Muscle layer of colon (tissue), 2 donors: Measurements from ENCODE around the gene CXXC5.

Experiments
- H3K27ac ChIP-seq: one replicate; pipeline ENCODE4 v1.7.0; 2013; ENCODE audit warnings: low read depth, mild to moderate bottlenecking, low read length, moderate library complexity
- H3K27me3 ChIP-seq, 2 donors: one replicate each; pipeline ENCODE4 v1.7.0; 2013; ENCODE audit warnings: low read length in 2 of 2, mild to moderate bottlenecking in 2 of 2; ENCODE audit not compliant: insufficient read depth in 2 of 2, control insufficient read depth in 1 of 2
- H3K36me3 ChIP-seq: one replicate; pipeline ENCODE4 v1.7.0; 2013; ENCODE audit warnings: mild to moderate bottlenecking, low read length; ENCODE audit not compliant: insufficient read depth
- H3K4me1 ChIP-seq: one replicate; pipeline ENCODE4 v1.7.0; 2013; ENCODE audit warnings: mild to moderate bottlenecking, low read length; ENCODE audit not compliant: insufficient read depth
- H3K4me3 ChIP-seq, 2 donors: one replicate each; pipeline ENCODE4 v1.7.0; 2013; ENCODE audit warnings: low read length in 2 of 2, low read depth in 1 of 2, mild to moderate bottlenecking in 1 of 2, moderate library complexity in 1 of 2
- H3K9ac ChIP-seq: one replicate; pipeline ENCODE4 v1.7.0; 2013; ENCODE audit warnings: low read length
- H3K9me3 ChIP-seq: one replicate; pipeline ENCODE4 v1.7.0; 2013; ENCODE audit warnings: mild to moderate bottlenecking, low read length
- donor health status: abdominal sarcoma.
- donor health status: Adenocarcinoma of cecum.

CXXC5 gene

DNA sequence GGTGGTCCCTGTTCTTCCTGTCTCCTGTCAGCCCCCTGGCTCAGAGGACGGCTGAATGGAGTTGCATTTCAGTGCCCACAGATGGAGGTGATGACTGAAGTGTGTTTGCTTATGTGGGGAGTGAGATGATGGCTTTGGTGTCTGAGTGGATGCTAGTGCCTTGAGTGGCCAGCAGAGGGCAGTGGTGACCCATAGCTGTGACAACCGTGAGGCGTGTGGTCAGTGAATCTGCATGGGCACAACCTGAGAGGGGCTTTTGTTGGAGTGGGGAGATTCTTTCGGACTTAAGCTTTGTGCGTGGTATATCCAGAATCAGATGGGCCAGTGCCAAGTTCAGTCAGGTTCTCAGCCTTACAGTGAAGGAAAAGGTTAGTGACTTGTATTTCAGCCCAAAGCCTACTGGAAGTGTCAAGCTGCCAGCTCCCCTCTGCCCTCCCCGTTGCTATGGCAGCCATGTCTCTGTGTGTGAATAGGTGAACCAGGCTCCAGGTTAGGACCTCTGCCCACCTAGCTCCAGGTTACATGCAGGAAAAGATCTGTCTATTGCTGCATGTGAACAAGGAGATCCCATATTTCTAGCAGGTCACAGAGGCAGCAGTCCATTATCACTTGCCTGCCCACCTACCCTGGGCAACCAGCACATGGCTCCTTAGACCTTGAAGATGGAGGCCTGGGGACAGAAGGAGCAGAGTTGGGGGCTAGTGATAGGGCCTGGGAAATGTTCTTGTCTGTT, 14.7 kb upstream of the CXXC5 start:
- H3K36me3 ChIP-seq = peaks cover 5% of the 10 kb centered on the region
- peaks cover 31% of the 10 kb centered on the region for H3K4me1 ChIP-seq
- no peak overlapping the region for H3K4me3 ChIP-seq
- no peak overlapping the region for H3K9ac ChIP-seq
- no peak overlapping the region for H3K27ac ChIP-seq
- H3K27me3 ChIP-seq = no peaks in the 10 kb centered on the region
- no peaks in the 10 kb centered on the region for H3K9me3 ChIP-seq

DNA sequence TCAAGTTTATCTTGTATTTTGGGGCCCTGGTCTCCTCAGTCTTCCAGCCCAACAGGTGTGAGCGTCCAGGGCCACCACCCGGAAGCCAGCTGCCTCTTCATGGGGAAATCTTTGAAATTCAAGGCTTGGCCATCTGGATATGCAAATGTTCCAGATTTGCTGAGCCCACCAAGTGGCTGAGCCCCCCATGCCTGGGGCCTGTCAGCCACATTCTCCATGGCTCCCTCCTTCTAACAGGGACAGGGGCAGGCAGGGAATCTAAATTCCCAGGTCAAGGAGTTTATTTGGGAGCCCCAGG, 14.2 kb upstream of the CXXC5 start:
- no peaks in the 10 kb centered on the region for H3K9me3 ChIP-seq
- H3K27me3 ChIP-seq = no peaks in the 10 kb centered on the region
- H3K4me3 ChIP-seq = no peak overlapping the region
- peaks cover 36% of the 10 kb centered on the region for H3K4me1 ChIP-seq
- H3K27ac ChIP-seq = no peak overlapping the region
- H3K9ac ChIP-seq = no peak overlapping the region
- peaks cover under 1% of the 10 kb centered on the region for H3K36me3 ChIP-seq

DNA sequence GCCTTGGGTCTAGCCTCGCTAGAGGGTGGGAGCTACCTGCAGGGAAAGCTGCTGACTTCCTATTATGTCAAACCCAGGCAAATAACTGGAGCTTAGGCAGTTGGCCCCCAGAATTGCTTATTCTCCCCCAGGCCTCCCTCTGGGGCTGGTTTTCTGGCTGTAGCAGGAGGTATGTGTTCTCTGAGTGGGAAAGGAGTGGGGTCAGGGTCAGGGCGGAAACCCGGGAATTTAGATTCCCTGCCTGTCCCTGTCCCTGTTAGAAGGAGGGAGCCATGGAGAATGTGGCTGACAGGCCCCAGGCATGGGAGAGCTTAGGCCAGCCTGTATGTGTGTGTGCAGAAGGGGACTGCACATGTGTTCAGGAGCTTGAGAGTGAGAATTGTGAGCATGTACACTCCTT, 13.6 kb upstream of the CXXC5 start:
- H3K4me1 ChIP-seq = peaks cover 38% of the 10 kb centered on the region
- H3K4me3 ChIP-seq = no peak overlapping the region
- no peaks in the 10 kb centered on the region for H3K36me3 ChIP-seq
- no peak overlapping the region for H3K27ac ChIP-seq
- H3K9me3 ChIP-seq = no peaks in the 10 kb centered on the region
- no peak overlapping the region for H3K9ac ChIP-seq
- H3K27me3 ChIP-seq = no peaks in the 10 kb centered on the region

DNA sequence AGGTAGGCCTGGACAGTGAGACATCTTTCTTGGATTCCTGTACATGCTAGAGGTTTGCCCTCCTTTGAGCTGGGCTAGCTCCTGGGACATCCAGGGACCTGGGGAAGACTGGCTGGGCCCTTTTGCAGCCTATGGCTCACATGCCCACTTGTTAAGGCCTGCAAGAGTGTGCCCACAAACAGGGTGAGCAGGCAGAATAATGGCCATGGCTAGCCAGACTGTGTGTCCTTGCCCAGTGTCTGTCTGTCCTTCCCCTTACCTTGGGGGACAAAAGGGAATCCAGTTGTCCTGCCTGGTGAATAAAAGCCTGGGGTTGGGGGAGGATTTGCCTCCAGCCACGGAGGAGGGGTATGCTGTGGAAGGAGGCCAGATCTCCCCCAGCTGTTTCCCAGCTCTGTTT, 13.0 kb upstream of the CXXC5 start:
- no peak overlapping the region for H3K9ac ChIP-seq
- H3K36me3 ChIP-seq = no peaks in the 10 kb centered on the region
- H3K4me1 ChIP-seq = peaks cover 38% of the 10 kb centered on the region
- no peaks in the 10 kb centered on the region for H3K9me3 ChIP-seq
- no peak overlapping the region for H3K4me3 ChIP-seq
- H3K27me3 ChIP-seq = no peaks in the 10 kb centered on the region
- H3K27ac ChIP-seq = no peak overlapping the region

- H3K27ac ChIP-seq = peak overlapping the region; percentile 32
- no peak overlapping the region for H3K9ac ChIP-seq
- H3K4me3 ChIP-seq = no peak overlapping the region
- H3K36me3 ChIP-seq = no peaks in the 10 kb centered on the region
- H3K27me3 ChIP-seq = no peaks in the 10 kb centered on the region
- peaks cover 38% of the 10 kb centered on the region for H3K4me1 ChIP-seq
- H3K9me3 ChIP-seq = no peaks in the 10 kb centered on the region
Observed at GRCh38 chr5:139635606-139636206, 12.4 kb upstream of the CXXC5 start.

DNA sequence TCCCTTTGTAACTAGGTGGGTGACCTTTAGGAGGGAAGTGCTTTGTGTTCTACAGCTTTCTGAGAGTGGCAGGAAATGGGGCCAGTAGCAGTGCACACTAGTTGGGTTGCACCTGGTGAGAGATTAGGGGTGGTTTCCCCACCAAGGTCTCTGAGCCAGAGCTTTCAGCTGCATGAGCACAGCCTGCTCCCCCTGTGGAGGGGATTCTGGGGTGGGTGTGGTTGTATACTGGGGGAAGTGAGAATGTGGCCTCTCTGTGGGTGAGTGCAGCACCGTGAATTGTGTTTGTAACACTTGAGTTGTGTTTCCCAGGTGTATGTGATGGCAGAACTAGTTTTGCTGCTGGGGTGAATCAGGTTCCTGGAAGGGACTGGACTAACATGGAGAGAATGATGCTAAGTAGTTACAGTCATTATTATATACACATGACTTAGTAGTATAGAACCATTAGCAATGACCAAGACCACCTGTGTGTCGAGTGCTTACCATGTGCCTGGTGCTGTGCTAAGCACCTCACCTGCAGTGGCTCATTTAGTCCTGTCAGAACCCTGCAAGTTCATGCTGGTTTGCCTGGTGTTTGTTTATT, 11.8 kb upstream of the CXXC5 start:
- peaks cover 38% of the 10 kb centered on the region for H3K4me1 ChIP-seq
- H3K9ac ChIP-seq = no peak overlapping the region
- no peaks in the 10 kb centered on the region for H3K9me3 ChIP-seq
- H3K27ac ChIP-seq = peak overlapping the region; percentile 32
- H3K36me3 ChIP-seq = no peaks in the 10 kb centered on the region
- no peaks in the 10 kb centered on the region for H3K27me3 ChIP-seq
- H3K4me3 ChIP-seq = no peak overlapping the region

DNA sequence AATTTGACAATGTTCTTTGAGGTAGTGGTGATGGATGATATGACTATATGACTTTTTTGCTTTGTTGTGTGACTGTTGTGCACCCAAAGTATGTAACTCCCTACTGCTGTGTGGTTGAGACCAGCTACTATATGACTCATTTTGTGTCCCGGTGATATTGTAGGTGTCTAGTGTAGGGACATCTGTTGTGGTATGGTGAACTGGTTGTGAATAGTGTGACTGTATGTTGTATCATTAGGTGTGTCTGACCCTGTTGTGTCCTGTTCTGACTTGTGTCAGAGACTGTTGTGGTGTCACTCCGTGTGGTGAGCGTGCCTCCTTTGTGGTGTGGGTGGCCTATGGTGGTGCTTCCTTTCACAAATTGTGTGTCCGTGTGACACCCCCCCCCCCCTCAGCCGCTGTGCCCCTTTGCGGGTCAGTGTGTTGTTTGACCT, 11.2 kb upstream of the CXXC5 start:
- Histone ChIP-seq H3K27ac (peak overlapping the region; percentile 87), H3K4me1 (peaks cover 38% of the 10 kb centered on the region), H3K9ac (no peak overlapping the region), H3K4me3 (peak overlapping the region; percentile 47 to 80), H3K9me3 (no peaks in the 10 kb centered on the region), H3K36me3 (no peaks in the 10 kb centered on the region), H3K27me3 (no peaks in the 10 kb centered on the region)

- Histone ChIP-seq H3K9me3 (no peaks in the 10 kb centered on the region), H3K4me3 (peak overlapping the region; percentile 54 to 80), H3K27ac (peak overlapping the region; percentile 87), H3K27me3 (no peaks in the 10 kb centered on the region), H3K9ac (peak overlapping the region; percentile 51), H3K4me1 (peaks cover 38% of the 10 kb centered on the region), H3K36me3 (no peaks in the 10 kb centered on the region)
Observed at GRCh38 chr5:139637438-139638089, 10.6 kb upstream of the CXXC5 start.

GRCh38 chr5:139638090-139638735, 9.9 kb upstream of the CXXC5 start:
- no peaks in the 10 kb centered on the region for H3K9me3 ChIP-seq
- peak overlapping the region; percentile 87 for H3K27ac ChIP-seq
- H3K9ac ChIP-seq = peak overlapping the region; percentile 51
- H3K27me3 ChIP-seq = no peaks in the 10 kb centered on the region
- peak overlapping the region; percentile 54 to 80 for H3K4me3 ChIP-seq
- H3K4me1 ChIP-seq = peaks cover 38% of the 10 kb centered on the region
- H3K36me3 ChIP-seq = no peaks in the 10 kb centered on the region

- no peaks in the 10 kb centered on the region for H3K27me3 ChIP-seq
- H3K9me3 ChIP-seq = no peaks in the 10 kb centered on the region
- no peaks in the 10 kb centered on the region for H3K36me3 ChIP-seq
- peak overlapping the region; percentile 87 for H3K27ac ChIP-seq
- peak overlapping the region; percentile 51 for H3K9ac ChIP-seq
- peak overlapping the region; percentile 54 to 80 for H3K4me3 ChIP-seq
- peaks cover 33% of the 10 kb centered on the region for H3K4me1 ChIP-seq
Observed at GRCh38 chr5:139638736-139639618, 9.2 kb upstream of the CXXC5 start.
